H9 (cell line): ENCODE measurements around the gene HIRIP3. TPM values are rescaled to one million over a fixed set of nuclear protein-coding genes. Genes with fewer than 3 reads are reported as not detected.

Experiments used
- DNase-seq: peaks from one replicate; pipeline ENCODE4 v3.0.0-alpha.2; 2017
- H2AFZ ChIP-seq: one replicate; pipeline ENCODE4 v1.6.1; 2013; ENCODE audit warnings: mild to moderate bottlenecking, low read length, control low read depth, moderate library complexity
- H2AK5ac ChIP-seq: 2 replicates; pipeline ENCODE4 v1.6.1; 2013; ENCODE audit warnings: low read length, control low read depth, mixed read lengths; ENCODE audit not compliant: insufficient read length
- H2BK120ac ChIP-seq: one replicate; pipeline ENCODE4 v1.6.1; 2013; ENCODE audit warnings: low read depth, mild to moderate bottlenecking, low read length, control low read depth, inconsistent platforms; ENCODE audit not compliant: poor library complexity, severe bottlenecking
- H2BK12ac ChIP-seq: 2 replicates; pipeline ENCODE4 v1.6.1; 2013; ENCODE audit warnings: low read length, control low read depth, mixed read lengths, low read depth; ENCODE audit not compliant: insufficient read length
- H2BK15ac ChIP-seq: 2 replicates; pipeline ENCODE4 v1.6.1; 2013; ENCODE audit warnings: low read depth, low read length, control low read depth
- H2BK20ac ChIP-seq: one replicate; pipeline ENCODE4 v1.6.1; 2013; ENCODE audit warnings: low read depth, mild to moderate bottlenecking, low read length, control low read depth, inconsistent platforms; ENCODE audit not compliant: poor library complexity, severe bottlenecking
- H2BK5ac ChIP-seq: 2 replicates; pipeline ENCODE4 v1.6.1; 2013; ENCODE audit warnings: low read length, control low read depth, mixed read lengths; ENCODE audit not compliant: insufficient read length
- H3K14ac ChIP-seq: 2 replicates; pipeline ENCODE4 v1.6.1; 2013; ENCODE audit warnings: low read length, control low read depth; ENCODE audit not compliant: insufficient read depth
- H3K18ac ChIP-seq: 2 replicates; pipeline ENCODE4 v1.6.1; 2013; ENCODE audit warnings: low read depth, mild to moderate bottlenecking, mixed read lengths, low read length, control low read depth; ENCODE audit not compliant: insufficient read length
- H3K23ac ChIP-seq: 2 replicates; pipeline ENCODE4 v1.6.1; 2013; ENCODE audit warnings: low read length, control low read depth, mixed read lengths, low read depth; ENCODE audit not compliant: insufficient read length
- H3K23me2 ChIP-seq: 2 replicates; pipeline ENCODE4 v1.6.1; 2013; ENCODE audit warnings: low read depth, mild to moderate bottlenecking, mixed read lengths, low read length, control low read depth; ENCODE audit not compliant: insufficient read length, poor library complexity, severe bottlenecking
- H3K27ac ChIP-seq: 2 replicates; pipeline ENCODE4 v1.5.1; 2013; ENCODE audit warnings: low read length, control low read depth, mixed read lengths, low read depth; ENCODE audit not compliant: insufficient read length
- H3K27me3 ChIP-seq: 2 replicates; pipeline ENCODE4 v1.6.1; 2013; ENCODE audit warnings: low read length, control low read depth, inconsistent platforms; ENCODE audit not compliant: insufficient read depth
- H3K4ac ChIP-seq: 2 replicates; pipeline ENCODE4 v1.6.1; 2013; ENCODE audit warnings: low read depth, mild to moderate bottlenecking, control low read depth, inconsistent platforms, low read length, moderate library complexity
- H3K4me1 ChIP-seq: 2 replicates; pipeline ENCODE4 v1.6.1; 2013; ENCODE audit warnings: low read length, control low read depth, inconsistent platforms; ENCODE audit not compliant: insufficient read depth
- H3K4me2 ChIP-seq: 2 replicates; pipeline ENCODE4 v1.6.1; 2013; ENCODE audit warnings: low read length, control low read depth, mixed read lengths; ENCODE audit not compliant: insufficient read length, insufficient read depth
- H3K56ac ChIP-seq: 2 replicates; pipeline ENCODE4 v1.6.1; 2013; ENCODE audit warnings: low read depth, mild to moderate bottlenecking, mixed read lengths, low read length, control low read depth; ENCODE audit not compliant: insufficient read length
- H3K79me1 ChIP-seq: 2 replicates; pipeline ENCODE4 v1.6.1; 2013; ENCODE audit warnings: low read depth, mild to moderate bottlenecking, moderate library complexity, low read length, control low read depth, inconsistent platforms; ENCODE audit not compliant: insufficient read depth, poor library complexity, severe bottlenecking
- H3K79me2 ChIP-seq: 2 replicates; pipeline ENCODE4 v1.6.1; 2013; ENCODE audit warnings: low read length, control low read depth, inconsistent platforms; ENCODE audit not compliant: insufficient read depth
- H3K9ac ChIP-seq: 2 replicates; pipeline ENCODE4 v1.6.1; 2013; ENCODE audit warnings: low read length, control low read depth, mixed read lengths; ENCODE audit not compliant: insufficient read length; ENCODE audit errors: extremely low read depth
- H3K9me3 ChIP-seq: one replicate; pipeline ENCODE4 v1.6.1; 2013; ENCODE audit warnings: low read depth, low read length, inconsistent platforms; ENCODE audit not compliant: control insufficient read depth
- H3T11ph ChIP-seq: one replicate; pipeline ENCODE4 v1.6.1; 2013; ENCODE audit warnings: mild to moderate bottlenecking, low read length, control low read depth, inconsistent platforms
- H4K20me1 ChIP-seq: one replicate; pipeline ENCODE4 v1.6.1; 2013; ENCODE audit not compliant: control insufficient read depth, insufficient read length, insufficient read depth
- H4K5ac ChIP-seq: 2 replicates; pipeline ENCODE4 v1.6.1; 2013; ENCODE audit warnings: low read depth, mild to moderate bottlenecking, mixed read lengths, low read length, control low read depth; ENCODE audit not compliant: insufficient read length
- H4K8ac ChIP-seq: replicated peaks from 2 replicates; pipeline ENCODE4 v1.6.1; 2013; ENCODE audit warnings: low read length, control low read depth, mixed read lengths, low read depth; ENCODE audit not compliant: insufficient read length
- H4K91ac ChIP-seq: 2 replicates; pipeline ENCODE4 v1.6.1; 2013; ENCODE audit warnings: low read depth, mild to moderate bottlenecking, moderate library complexity, mixed read lengths, low read length, control low read depth; ENCODE audit not compliant: insufficient read length
- H3K27ac Mint-ChIP-seq, 3 experiments: 2 replicates in 2 of 3; 3 replicates in 1 of 3; pipeline ENCODE4 v1.8.0; 2020 to 2021; ENCODE audit warnings: mixed read lengths in 3 of 3, mild to moderate bottlenecking in 1 of 3, moderate library complexity in 1 of 3
- H3K27me3 Mint-ChIP-seq: 2 replicates; pipeline ENCODE4 v1.8.0; 2021; ENCODE audit warnings: low read depth, mild to moderate bottlenecking, moderate library complexity, mixed read lengths
- H3K36me3 Mint-ChIP-seq, 3 experiments: 2 replicates in 2 of 3; 3 replicates in 1 of 3; pipeline ENCODE4 v1.8.0; 2020 to 2021; ENCODE audit warnings: low read depth in 3 of 3, mixed read lengths in 3 of 3; ENCODE audit not compliant: insufficient read depth in 1 of 3
- H3K4me1 Mint-ChIP-seq, 2 experiments: 2 replicates each; pipeline ENCODE4 v1.8.0; 2020; ENCODE audit warnings: mixed read lengths in 2 of 2
- H3K4me3 Mint-ChIP-seq, 2 experiments: 2 replicates in 1 of 2; 3 replicates in 1 of 2; pipeline ENCODE4 v1.8.0; 2020 to 2021; ENCODE audit warnings: mild to moderate bottlenecking in 2 of 2, mixed read lengths in 2 of 2, moderate library complexity in 1 of 2
- H3K9me3 Mint-ChIP-seq, 2 experiments: 2 replicates in 1 of 2; 3 replicates in 1 of 2; pipeline ENCODE4 v1.8.0; 2020; ENCODE audit warnings: mild to moderate bottlenecking in 2 of 2, mixed read lengths in 2 of 2, moderate library complexity in 1 of 2
- CTCF ChIP-seq: fragments of 200-600 bp; sonication (generic); conservative IDR thresholded peaks from 3 replicates; pipeline ENCODE4 v1.8.0; 2021; ENCODE audit warnings: antibody characterized with exemption, mild to moderate bottlenecking
- WGBS: extraction: QIAGEN DNeasy Blood & Tissue Kit; methylation state at CpG from one replicate; pipeline ENCODE4 v1.1.7; 2013; ENCODE audit warnings: missing lambda C conversion rate, low lambda C conversion rate, mixed read lengths; ENCODE audit not compliant: insufficient read length; ENCODE audit errors: extremely low coverage; 5-methylcytosine and 5-hydroxymethylcytosine counted together
- total RNA-seq: library from RNA; stranded (reverse); gene quantifications from 2 replicates; pipeline ENCODE4 v1.2.1, GENCODE V29; 2021

Gene HIRIP3
- total RNA-seq, 1 experiment from 2014 or later = 21.6 TPM

- peak overlapping the region in 2 of 3 experiments; percentile 46 to 67; a peak in 3 of 7 replicates for H3K27ac Mint-ChIP-seq
- Histone ChIP-seq H3K23me2 (peaks cover 5% of the 10 kb centered on the region), H2AFZ (no peak overlapping the region), H3K56ac (no peak overlapping the region), H4K8ac (no peak overlapping the region), H3K27me3 (no peaks in the 10 kb centered on the region), H2BK12ac (no peak overlapping the region), H2BK5ac (no peak overlapping the region), H2BK120ac (no peak overlapping the region), H3K23ac (no peak overlapping the region), H3K4ac (no peak overlapping the region), H3T11ph (no peak overlapping the region), H4K5ac (no peak overlapping the region), H4K20me1 (no peaks in the 10 kb centered on the region), H3K14ac (no peak overlapping the region; the same call in 1 of the 2 replicates), H2AK5ac (no peak overlapping the region), H2BK15ac (no peak overlapping the region), H3K27ac (no peak overlapping the region), H3K18ac (no peak overlapping the region), H3K4me1 (0 out of 2 replicates have a peak, but pooled peaks cover 2% of the 10 kb centered on the region), H3K79me2 (no peaks in the 10 kb centered on the region), H3K4me2 (no peak overlapping the region), H3K79me1 (no peaks in the 10 kb centered on the region), H3K9ac (no peak overlapping the region), H3K9me3 (no peaks in the 10 kb centered on the region), H2BK20ac (no peak overlapping the region), H4K91ac (no peak overlapping the region)
- H3K9me3 Mint-ChIP-seq = no peaks in the 10 kb centered on the region; a peak in 1 of 5 replicates
- no CpG with 5 or more reads among the region's 19 CpGs for WGBS
- no peak for DNase-seq
- peaks cover 26 to 48% (median 32%) of the 10 kb centered on the region in 3 experiments for H3K36me3 Mint-ChIP-seq
- no peaks in the 10 kb centered on the region for H3K27me3 Mint-ChIP-seq
- TF ChIP-seq CTCF = no peak
- H3K4me1 Mint-ChIP-seq = peaks cover 0 to 19% of the 10 kb centered on the region in 2 experiments; a peak in 2 of 4 replicates
- H3K4me3 Mint-ChIP-seq = no peak overlapping the region
Measured at GRCh38 chr16:30002614-30003346, 7.4 kb upstream of the HIRIP3 start.
